Stomach (tissue), 9 donors: Measurements from ENCODE around the gene MAB21L4. TPM values are rescaled to one million over a fixed set of nuclear protein-coding genes. Genes with fewer than 3 reads are reported as not detected.
A peak's percentile ranks its signal among the peaks of the same experiment; 100 is the strongest.

Experiments used
- DNase-seq, 2 donors: peaks; one replicate each; pipeline versions ENCODE4 v3.0.0 to v3.0.0-alpha.2; 2013 to 2019
- H3K27ac ChIP-seq, 5 donors: fragments of 200-600 bp in 4 of 5; sonication (generic) in 4 of 5; one replicate each; pipeline ENCODE4 v1.5.1; 2013 to 2019; ENCODE audit warnings: mild to moderate bottlenecking in 1 of 5, moderate library complexity in 1 of 5
- H3K27me3 ChIP-seq, 3 donors: fragments of 200-600 bp; sonication (generic); one replicate each; pipeline ENCODE4 v1.5.1; 2017 to 2019; ENCODE audit warnings: mixed run types in 1 of 3
- H3K36me3 ChIP-seq, 4 donors: fragments of 200-600 bp; sonication (generic); 1 replicate in 3 of 4; 2 replicates in 1 of 4; pipeline ENCODE4 v1.5.1; 2016 to 2019
- H3K4me1 ChIP-seq, 4 donors: fragments of 200-600 bp; sonication (generic); one replicate each; pipeline ENCODE4 v1.5.1; 2016 to 2019
- H3K4me3 ChIP-seq, 4 donors: fragments of 200-600 bp; sonication (generic) in 3 of 4; one replicate each; pipeline ENCODE4 v1.5.1; 2016 to 2019; ENCODE audit warnings: mild to moderate bottlenecking in 1 of 4
- H3K9me3 ChIP-seq, 4 donors: fragments of 200-600 bp; sonication (generic); one replicate each; pipeline ENCODE4 v1.5.1; 2016 to 2019
- CTCF ChIP-seq, 7 experiments: fragments of 450-650 bp in 4 of 7; fragments of 200-600 bp in 3 of 7; sonication (generic) in 3 of 7; IDR thresholded peaks; one replicate each; pipeline ENCODE4 v1.5.1; 2016 to 2019; ENCODE audit warnings: antibody characterized with exemption in 7 of 7, control low read depth in 2 of 7, mild to moderate bottlenecking in 1 of 7
- EP300 ChIP-seq: sonication (generic); formaldehyde crosslinking; IDR thresholded peaks from one replicate; pipeline ENCODE4 v1.6.1; 2017; ENCODE audit warnings: antibody characterized with exemption
- POLR2A ChIP-seq, 4 donors: fragments of 450-650 bp; IDR thresholded peaks; one replicate each; pipeline ENCODE4 v1.6.1; 2016; ENCODE audit warnings: antibody characterized with exemption in 4 of 4, control low read depth in 2 of 4, mild to moderate bottlenecking in 1 of 4, moderate library complexity in 1 of 4
- POLR2AphosphoS5 ChIP-seq, 3 donors: sonication (generic); formaldehyde crosslinking; IDR thresholded peaks; one replicate each; pipeline ENCODE4 v1.6.1; 2016; ENCODE audit warnings: antibody characterized with exemption in 3 of 3
- WGBS, 5 donors: extraction: QIAGEN DNeasy Blood & Tissue Kit in 3 of 5; methylation state at CpG; one replicate each; pipeline versions ENCODE4 v1.1.5 to v1.1.7; 2013 to 2018; 5-methylcytosine and 5-hydroxymethylcytosine counted together
- intact Hi-C: fragments of 100-400 bp; cut with DNase I; formaldehyde crosslinking; loops from one replicate; pipeline ENCODE4 v1.15.1; 2023; ENCODE audit warnings: low total_unique reads
- polyA plus RNA-seq, 3 donors: library from polyadenylated mRNA; stranded (reverse); fragments of 200-250 nt; gene quantifications; one replicate each; pipeline ENCODE4 v1.2.3, GENCODE V29; 2013
- total RNA-seq, 5 donors: library from RNA; depleted of rRNA; stranded (reverse); fragments of >200 nt; gene quantifications; one replicate each; pipeline versions ENCODE4 v1.1.0 to v1.2.3, GENCODE V29; 2014 to 2016
- donor health status: healthy with polysubstance abuse.
- donor health status: Bipolar disorder and iron deficiency.
- donor health status: healthy.

Gene MAB21L4
- total and polyA plus RNA-seq, 8 donors: 0.45 to 48.9 (median 5.4) TPM; not detected in 2

GRCh38 chr2:240933966-240934700 lies 38.2 kb upstream of the MAB21L4 start:
- TF ChIP-seq EP300 (no peak), POLR2A (IDR thresholded peaks at IDR 0.05) (no peak), POLR2AphosphoS5 (IDR thresholded peaks at IDR 0.05) (no peak), CTCF (IDR thresholded peaks at IDR 0.05) (no peak)
- intact Hi-C loops: no loop called here
- Histone ChIP-seq H3K27ac (no peak overlapping the region), H3K27me3 (peaks cover 0 to 29% (median 0%) of the 10 kb centered on the region in 3 donors), H3K9me3 (peaks cover 0 to 27% (median 19%) of the 10 kb centered on the region in 4 donors), H3K36me3 (no peaks in the 10 kb centered on the region), H3K4me1 (peaks cover 0 to 5% (median 0%) of the 10 kb centered on the region in 4 donors), H3K4me3 (no peak overlapping the region)
- 55 to 72% (median 67%) methylated on average over 11 to 23 of the region's 23 CpGs for WGBS, 5 donors
- DNase-seq: peak; percentile 7 to 24

- DNase-seq: peak; percentile 4 to 19
- H3K9me3 ChIP-seq: peaks cover 0 to 20% (median 16%) of the 10 kb centered on the region in 4 donors
- WGBS, 5 donors: 74 to 84% (median 80%) methylated on average over 18 to 30 of the region's 30 CpGs
- TF ChIP-seq CTCF (IDR thresholded peaks at IDR 0.05) (no peak), EP300 (no peak), POLR2A (IDR thresholded peaks at IDR 0.05) (no peak), POLR2AphosphoS5 (IDR thresholded peaks at IDR 0.05) (no peak)
- H3K4me1 ChIP-seq: peaks cover 0 to 5% (median 0%) of the 10 kb centered on the region in 4 donors
- intact Hi-C loops: no loop called here
- no peaks in the 10 kb centered on the region for H3K36me3 ChIP-seq
- no peak overlapping the region for H3K4me3 ChIP-seq
- H3K27me3 ChIP-seq: peaks cover 0 to 29% (median 0%) of the 10 kb centered on the region in 3 donors
- no peak overlapping the region for H3K27ac ChIP-seq
Measured at GRCh38 chr2:240933048-240933965, 37.4 kb upstream of the MAB21L4 start.

- H3K27me3 ChIP-seq: peaks cover 0 to 29% (median 0%) of the 10 kb centered on the region in 3 donors
- no peak overlapping the region for H3K27ac ChIP-seq
- TF ChIP-seq EP300 (no peak), CTCF (IDR thresholded peaks at IDR 0.05) (no peak), POLR2AphosphoS5 (IDR thresholded peaks at IDR 0.05) (no peak), POLR2A (IDR thresholded peaks at IDR 0.05) (no peak)
- no peak overlapping the region for H3K4me3 ChIP-seq
- peaks cover 0 to 5% (median 0%) of the 10 kb centered on the region in 4 donors for H3K4me1 ChIP-seq
- peak in 1 of 2 donors; percentile 14 for DNase-seq
- H3K36me3 ChIP-seq: no peaks in the 10 kb centered on the region
- peaks cover 0 to 14% (median 10%) of the 10 kb centered on the region in 4 donors for H3K9me3 ChIP-seq
- WGBS, 5 donors: 77 to 90% (median 85%) methylated on average over 3 to 11 of the region's 11 CpGs
- intact Hi-C loops: no loop called here
Measured at GRCh38 chr2:240932724-240933047, 36.7 kb upstream of the MAB21L4 start.

- 78 to 89% (median 85%) methylated on average over 4 to 21 of the region's 21 CpGs for WGBS, 5 donors
- DNase-seq: peak in 1 of 2 donors; percentile 17
- intact Hi-C loops: no loop called here
- Histone ChIP-seq H3K4me3 (no peak overlapping the region), H3K27ac (no peak overlapping the region), H3K36me3 (no peaks in the 10 kb centered on the region), H3K4me1 (peaks cover 0 to 5% (median 0%) of the 10 kb centered on the region in 4 donors), H3K27me3 (peaks cover 0 to 29% (median 0%) of the 10 kb centered on the region in 3 donors), H3K9me3 (peaks cover 0 to 11% (median 6%) of the 10 kb centered on the region in 4 donors)
- no peak for TF ChIP-seq POLR2A (IDR thresholded peaks at IDR 0.05)
- no peak for TF ChIP-seq POLR2AphosphoS5 (IDR thresholded peaks at IDR 0.05)
- no peak for TF ChIP-seq EP300
- TF ChIP-seq CTCF (IDR thresholded peaks at IDR 0.05): no peak
Measured at GRCh38 chr2:240932001-240932723, 36.2 kb upstream of the MAB21L4 start.
